K562 (cell line): ENCODE measurements around the gene ERO1B. TPM values are rescaled to one million over a fixed set of nuclear protein-coding genes. Genes with fewer than 3 reads are reported as not detected.

ENCODE experiments used
- ATAC-seq: fragments of 200-7000 bp; cut with Tn5 transposase; 3 replicates; pipeline ENCODE4 v1.9.1; 2020; ENCODE audit warnings: moderate library complexity
- BruUV-seq: library from RNA; stranded (reverse); fragments of 400-500 nt; replicated peaks from 2 replicates; lab custom pipeline; 2021; lab: Mats Ljungman, UMichigan
- CTCF ChIA-PET: fragments of 300-600 bp; formaldehyde crosslinking; extraction: SDS; loops from one replicate; lab custom pipeline; 2021; ENCODE audit warnings: low intra/inter-chr PET ratio; lab: Yijun Ruan, JAX
- POLR2A ChIA-PET: fragments of 300-600, 350-650 bp; sonication (Branson Sonifier 250); formaldehyde crosslinking; extraction: SDS; loops from one replicate; lab custom pipeline; 2021; ENCODE audit warnings: antibody characterized with exemption, inconsistent platforms; lab: Yijun Ruan, JAX
- DNase-seq, 4 experiments: peaks; one replicate each; pipeline versions ENCODE4 v3.0.0 to v3.0.0-alpha.2; 2011 to 2018; ENCODE audit warnings: low spot score in 3 of 4, mixed read lengths in 3 of 4; ENCODE audit errors: extremely low read depth in 1 of 4
- FAIRE-seq: peaks from 2 replicates; lab custom pipeline; 2011; peaks lifted over from hg19 to GRCh38; lab: Jason Lieb, UNC
- H2AFZ ChIP-seq: 2 replicates; pipeline ENCODE4 v1.6.0; 2011; ENCODE audit warnings: low read depth, low read length, control low read depth, inconsistent platforms
- H3K27ac ChIP-seq: fragments of 200-600 bp; 3 replicates; pipeline ENCODE4 v1.8.0; 2011; ENCODE audit warnings: low read depth, mild to moderate bottlenecking, control low read depth, inconsistent platforms, low read length, moderate library complexity, mixed read lengths; ENCODE audit errors: extremely low read depth
- H3K27me3 ChIP-seq, 2 experiments: fragments of 300-600 bp in 1 of 2; 2 replicates in 1 of 2; 3 replicates in 1 of 2; pipeline versions ENCODE4 v1.6.0 to v1.8.0; 2011; ENCODE audit warnings: inconsistent platforms in 2 of 2, low read length in 2 of 2, mild to moderate bottlenecking in 1 of 2, mixed read lengths in 1 of 2, moderate library complexity in 1 of 2; ENCODE audit not compliant: control insufficient read depth in 2 of 2, insufficient read depth in 2 of 2
- H3K36me3 ChIP-seq: fragments of 300-600 bp; 3 replicates; pipeline ENCODE4 v1.8.0; 2011; ENCODE audit warnings: mild to moderate bottlenecking, low read length, inconsistent platforms; ENCODE audit not compliant: control insufficient read depth, insufficient read depth
- H3K4me1 ChIP-seq, 2 experiments: fragments of 200-600 bp in 1 of 2; replicated peaks in 1 of 2; 2 replicates in 1 of 2; 3 replicates in 1 of 2; pipeline versions ENCODE4 v1.5.1 to v1.8.0; 2011; ENCODE audit warnings: inconsistent platforms in 2 of 2, low read length in 2 of 2, mild to moderate bottlenecking in 1 of 2, mixed read lengths in 1 of 2, moderate library complexity in 1 of 2; ENCODE audit not compliant: control insufficient read depth in 2 of 2, insufficient read depth in 2 of 2
- H3K4me2 ChIP-seq: 2 replicates; pipeline ENCODE4 v1.6.1; 2011; ENCODE audit warnings: low read length, control low read depth, inconsistent platforms, mixed read lengths; ENCODE audit not compliant: insufficient read depth
- H3K4me3 ChIP-seq: fragments of 200-600 bp; sonication (generic), shearing (Covaris generic); 2 replicates; pipeline ENCODE4 v1.5.1; 2016; ENCODE audit warnings: control low read depth, inconsistent platforms
- H3K79me2 ChIP-seq: fragments of 200-600 bp; 3 replicates; pipeline ENCODE4 v1.8.0; 2011; ENCODE audit warnings: low read length, inconsistent platforms; ENCODE audit not compliant: control insufficient read depth, insufficient read depth
- H3K9ac ChIP-seq, 2 experiments: 2 replicates each; pipeline versions ENCODE4 v1.6.0 to v1.6.1; 2011; ENCODE audit warnings: low read depth in 2 of 2, low read length in 2 of 2, control low read depth in 1 of 2, inconsistent platforms in 1 of 2, mild to moderate bottlenecking in 1 of 2, mixed read lengths in 1 of 2; ENCODE audit not compliant: insufficient read depth in 1 of 2
- H3K9me1 ChIP-seq: one replicate; pipeline ENCODE4 v1.6.0; 2011; ENCODE audit warnings: inconsistent platforms, mild to moderate bottlenecking, low read length, moderate library complexity; ENCODE audit not compliant: control insufficient read depth, insufficient read depth
- H3K9me3 ChIP-seq: replicated peaks from 2 replicates; pipeline ENCODE4 v1.5.1; 2011; ENCODE audit warnings: low read depth, low read length, inconsistent platforms; ENCODE audit not compliant: control insufficient read depth, insufficient read depth
- H4K20me1 ChIP-seq: replicated peaks from 2 replicates; pipeline ENCODE4 v1.6.1; 2011; ENCODE audit warnings: low read length, inconsistent platforms, mixed read lengths; ENCODE audit not compliant: control insufficient read depth, insufficient read depth
- BHLHE40 ChIP-seq: IDR thresholded peaks from 2 replicates; pipeline ENCODE4 v1.6.1; 2011; ENCODE audit warnings: low read length, improper control_type of control experiment
- CBX2 ChIP-seq: fragments of 200-600 bp; sonication (generic); IDR thresholded peaks from one replicate; pipeline ENCODE4 v1.6.1; 2012; ENCODE audit warnings: mild to moderate bottlenecking, low read length, inconsistent platforms; ENCODE audit not compliant: insufficient read depth, poor library complexity, severe bottlenecking
- MAZ ChIP-seq, 2 experiments: fragments of 450-650 bp in 1 of 2; sonication (generic) in 1 of 2; formaldehyde crosslinking; IDR thresholded peaks in 1 of 2; conservative IDR thresholded peaks in 1 of 2; 2 replicates each; pipeline versions ENCODE4 v1.4.0 to v1.5.0; 2020; ENCODE audit warnings: mild to moderate bottlenecking in 1 of 2, missing genetic modification reagents in 1 of 2
- MTF1 ChIP-seq: fragments of 250-450 bp; sonication (Bioruptor Pico); IDR thresholded peaks from 2 replicates; pipeline ENCODE4 v1.9.0; 2021; ENCODE audit warnings: moderate library complexity, mild to moderate bottlenecking, inconsistent platforms, borderline replicate concordance
- SREBF1 ChIP-seq: fragments of 150-350 bp; IDR thresholded peaks from 2 replicates; pipeline ENCODE4 v1.6.1; 2014; ENCODE audit warnings: antibody characterized with exemption, low read depth, low read length, borderline replicate concordance
- ZBTB11 ChIP-seq, 3 experiments: fragments of 200-800 bp in 1 of 3; fragments of 250-450 bp in 1 of 3; fragments of 450-650 bp in 1 of 3; sonication (Bioruptor Pico) in 1 of 3; sonication (Bioruptor generic) in 1 of 3; formaldehyde crosslinking in 1 of 3; IDR thresholded peaks; 2 replicates each; pipeline versions ENCODE4 v1.6.1 to v1.8.0; 2016 to 2022; ENCODE audit warnings: mild to moderate bottlenecking in 2 of 3, missing genetic modification characterization in 2 of 3, missing compliant biosample characterization in 1 of 3, moderate library complexity in 1 of 3
- ZBTB40 ChIP-seq, 2 experiments: fragments of 450-650 bp in 1 of 2; sonication (generic) in 1 of 2; formaldehyde crosslinking in 1 of 2; IDR thresholded peaks; 2 replicates each; pipeline versions ENCODE4 v1.7.1 to v1.9.0; 2016 to 2022; ENCODE audit warnings: inconsistent platforms in 1 of 2, mild to moderate bottlenecking in 1 of 2, missing genetic modification reagents in 1 of 2
- ZNF695 ChIP-seq: fragments of 450-650 bp; formaldehyde crosslinking; IDR thresholded peaks from 2 replicates; pipeline ENCODE4 v1.4.0; 2020; ENCODE audit warnings: mild to moderate bottlenecking, moderate library complexity
- WGBS: fragments of 100-300 bp; shearing (Covaris generic); methylation state at CpG from one replicate; pipeline ENCODE4 v1.1.6; 2016; ENCODE audit warnings: low coverage, mixed read lengths; ENCODE audit not compliant: insufficient coverage; ENCODE audit errors: missing lambda C conversion rate; 5-methylcytosine and 5-hydroxymethylcytosine counted together
- in situ Hi-C: fragments of 300-500 bp; cut with MboI; formaldehyde crosslinking; loops from 4 replicates; pipeline ENCODE4 v1.15.0; 2018; ENCODE audit warnings: inconsistent platforms, mixed read lengths
- intact Hi-C: fragments of 100-400 bp; cut with micrococcal nuclease; formaldehyde crosslinking; loops from 2 replicates; pipeline ENCODE4 v1.14.2; 2022
- polyA plus RNA-seq, 8 experiments: library from polyadenylated mRNA; depleted of rRNA in 4 of 8; stranded (reverse) in 5 of 8; unstranded in 3 of 8; fragments of >200 nt; fragmentation: Nextera tagmentation in 2 of 8; fragmentation: Illumina TruSeq in 1 of 8; extraction: Ambion mirVana in 2 of 8; extraction: Trizol in 1 of 8; gene quantifications; 2 replicates each; pipeline versions ENCODE4 v1.2.1 to v1.2.3, GENCODE V29; 2011 to 2014; ENCODE audit warnings: inconsistent platforms in 1 of 8, missing spikeins in 1 of 8
- total RNA-seq, 7 experiments: library from RNA; depleted of rRNA in 6 of 7; stranded (reverse); fragments of >200 nt in 6 of 7; fragmentation: Illumina TruSeq in 2 of 7; extraction: Trizol in 2 of 7; gene quantifications; 2 replicates each; pipeline versions ENCODE4 v1.2.1 to v1.2.3, GENCODE V29; 2011 to 2021; ENCODE audit warnings: low replicate concordance in 1 of 7

Gene ERO1B
- total and polyA plus RNA-seq, 9 of the 15 experiments (the other 6 are each of a cell fraction or from before 2014, with no cell fraction given): 0.59 to 6.4 (median 4.2) TPM

- intact Hi-C loops: no loop called here
- H3K27me3 ChIP-seq: no peaks in the 10 kb centered on the region
- FAIRE-seq (no peak), DNase-seq (no peak), ATAC-seq (no peak)
- peaks cover 3% of the 10 kb centered on the region; the same call in 1 of the 2 replicates for H3K9me3 ChIP-seq
- H3K79me2 ChIP-seq: no peaks in the 10 kb centered on the region
- no peaks in the 10 kb centered on the region for H3K9me1 ChIP-seq
- H3K27ac ChIP-seq: no peak overlapping the region
- no peak overlapping the region for H2AFZ ChIP-seq
- in situ Hi-C loops: no loop called here
- H3K4me3 ChIP-seq: no peak overlapping the region
- BruUV-seq: no TSS peak
- ChIA-PET CTCF (no interaction called here), POLR2A (interaction anchor here (0.8 kb wide), 1 partner anchor 11 kb away, joined by 4 read pairs; no protein-coding TSS in a partner anchor)
- H4K20me1 ChIP-seq: no peaks in the 10 kb centered on the region
- WGBS: 20% methylated on average over 1 of the region's 1 CpG
- no peak overlapping the region for H3K9ac ChIP-seq
- no peaks in the 10 kb centered on the region for H3K36me3 ChIP-seq
- H3K4me1 ChIP-seq: peaks cover 0 to 3% of the 10 kb centered on the region in 2 experiments; a peak in 2 of 5 replicates
- H3K4me2 ChIP-seq: no peak overlapping the region
- TF ChIP-seq ZBTB40 (IDR thresholded peaks at IDR 0.05) (no peak), ZBTB40 (CRISPR knock-in tag; IDR thresholded peaks at IDR 0.05) (no peak), BHLHE40 (no peak), CBX2 (no peak), MTF1 (CRISPR knock-in tag) (no peak), MAZ (CRISPR knock-in tag; conservative IDR thresholded peaks at IDR 0.05 in 1 of 2, IDR thresholded peaks at IDR 0.05 in 1 of 2) (no peak), SREBF1 (no peak), ZBTB11 (CRISPR knock-in tag; IDR thresholded peaks at IDR 0.05) (no peak), ZNF695 (CRISPR knock-in tag) (no peak)
Measured at GRCh38 chr1:236259043-236259442, 22.7 kb downstream of the ERO1B start.
